ENCODE measurements around the gene E2F6. TPM values are rescaled to one million over a fixed set of nuclear protein-coding genes. Genes with fewer than 3 reads are reported as not detected.

The E2F6 gene
- total and polyA plus RNA-seq, 2 of the 4 experiments (the other 2 are of a cell fraction) = 8.2 to 10.9 TPM

DNA sequence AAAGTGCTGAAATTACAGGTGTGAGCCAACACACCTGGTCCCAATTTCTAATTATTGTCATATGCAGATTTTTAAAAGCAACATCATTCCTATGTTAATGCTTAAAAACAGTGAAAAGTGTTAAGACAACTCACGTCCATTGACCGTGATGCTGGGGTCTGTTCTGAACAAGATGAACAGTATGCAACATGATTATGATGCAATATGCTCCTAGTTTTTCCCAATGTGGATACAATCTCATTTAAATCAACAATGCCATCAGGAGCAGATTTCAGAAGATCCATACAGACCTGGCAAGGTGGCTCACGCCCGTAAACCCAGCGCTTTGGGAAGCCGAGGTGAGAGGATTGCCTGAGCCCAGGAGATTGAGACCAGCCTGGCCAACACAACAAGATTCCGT is 31.5 kb downstream of the E2F6 start:
- no peak overlapping the region for H2AFZ ChIP-seq (replicated peaks; ENCODE audit: low read length, poor library complexity)
- no TSS peak for BruUV-seq (replicated peaks)
- dilution Hi-C loops (cut with HindIII; ENCODE audit: low sequenced_read_pairs, unreplicated experiment) = no loop called here
- no peak overlapping the region for H2BK120ac ChIP-seq (ENCODE audit: low read depth, low read length)
- no peak overlapping the region for H3K9ac ChIP-seq (ENCODE audit: low read depth, low read length)
- H2AK9ac ChIP-seq (replicated peaks; ENCODE audit: low read depth, low read length, poor library complexity) = no peak overlapping the region
- no peak overlapping the region for H3K27ac ChIP-seq (ENCODE audit: insufficient read depth, low read length)
- no peak overlapping the region for H3K56ac ChIP-seq (ENCODE audit: extremely low read depth, insufficient read depth, low read length)
- no peak overlapping the region for H3K14ac ChIP-seq (replicated peaks; ENCODE audit: low read depth, low read length)
- DNase-seq = no peak
- no peak overlapping the region for H4K5ac ChIP-seq (ENCODE audit: low read depth, low read length)
- no peak overlapping the region for H3K18ac ChIP-seq (ENCODE audit: low read depth, low read length)
- ChIA-PET CTCF (no interaction called here), POLR2A (ENCODE audit: unreplicated experiment) (no interaction called here)
- peaks cover 2% of the 10 kb centered on the region; the same call in 1 of the 2 replicates for H3K9me3 ChIP-seq (ENCODE audit: control insufficient read depth, insufficient read depth, low read length)
- intact Hi-C loops (cut with micrococcal nuclease) = no loop called here
- no CpG with 5 or more reads among the region's 7 CpGs for WGBS, 2 experiments (ENCODE audit: extremely low coverage in 2 of 2, insufficient read length in 1 of 2)
- H3K4me3 ChIP-seq (ENCODE audit: insufficient read depth, low read depth, low read length) = no peak overlapping the region
- H2BK20ac ChIP-seq (ENCODE audit: low read depth, low read length) = no peak overlapping the region
- no peak overlapping the region for H3K4ac ChIP-seq (ENCODE audit: low read depth, low read length)
- no peak overlapping the region for H4K8ac ChIP-seq (ENCODE audit: low read depth in 2 of 2, low read length in 2 of 2)
- H3K36me3 ChIP-seq (ENCODE audit: control insufficient read depth, insufficient read depth, low read length) = no peaks in the 10 kb centered on the region; the same call in 1 of the 2 replicates
- in situ Hi-C loops (cut with MboI; ENCODE audit: low sequenced_read_pairs) = no loop called here
- ATAC-seq (ENCODE audit: low read depth) = no peak
- no peak overlapping the region for H3K23ac ChIP-seq (ENCODE audit: low read depth, low read length)
- H3K9me1 ChIP-seq (ENCODE audit: insufficient read depth, low read length) = no peaks in the 10 kb centered on the region
- no peaks in the 10 kb centered on the region for H3K27me3 ChIP-seq (ENCODE audit: control insufficient read depth, insufficient read depth, low read length)
- no peak overlapping the region for H2AK5ac ChIP-seq (ENCODE audit: low read depth, low read length)
- H3K4me2 ChIP-seq (ENCODE audit: low read depth, low read length) = no peak overlapping the region
- no peaks in the 10 kb centered on the region for H3K4me1 ChIP-seq (ENCODE audit: control insufficient read depth, insufficient read depth, low read length)
- H2BK5ac ChIP-seq (ENCODE audit: low read depth, low read length, poor library complexity, severe bottlenecking) = no peak overlapping the region
- no peak overlapping the region for H2BK15ac ChIP-seq (ENCODE audit: low read depth, low read length)
- H4K91ac ChIP-seq (ENCODE audit: insufficient read depth, low read depth, low read length) = no peak overlapping the region
- TF ChIP-seq FOS (IDR thresholded peaks at IDR 0.05; ENCODE audit: low read depth, low read length) (no peak), CEBPB (IDR thresholded peaks at IDR 0.05; ENCODE audit: low read depth, low read length) (peak; percentile 73)
- TF ChIP-seq, protein P1, sequence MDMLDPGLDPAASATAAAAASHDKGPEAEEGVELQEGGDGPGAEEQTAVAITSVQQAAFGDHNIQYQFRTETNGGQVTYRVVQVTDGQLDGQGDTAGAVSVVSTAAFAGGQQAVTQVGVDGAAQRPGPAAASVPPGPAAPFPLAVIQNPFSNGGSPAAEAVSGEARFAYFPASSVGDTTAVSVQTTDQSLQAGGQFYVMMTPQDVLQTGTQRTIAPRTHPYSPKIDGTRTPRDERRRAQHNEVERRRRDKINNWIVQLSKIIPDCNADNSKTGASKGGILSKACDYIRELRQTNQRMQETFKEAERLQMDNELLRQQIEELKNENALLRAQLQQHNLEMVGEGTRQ (IDR thresholded peaks at IDR 0.05; ENCODE audit: low read depth, low read length) = no peak
- no peaks in the 10 kb centered on the region for H4K20me1 ChIP-seq (ENCODE audit: insufficient read depth, low read length)
- no peaks in the 10 kb centered on the region for H3K79me1 ChIP-seq (ENCODE audit: low read depth in 1 of 2, low read length in 2 of 2)
